ENCODE results near the gene MRTFA.
"Not testable (repeated sequence)": the region's sequence is repeated elsewhere in the genome, so short reads cannot be mapped to it uniquely, and the experiment has no call there.

MRTFA gene

GRCh38 chr22:40541300-40541699, 95.2 kb downstream of the MRTFA start:
- Histone ChIP-seq H3K4me3 (no peak overlapping the region), H3K9me3 (no peaks in the 10 kb centered on the region), H3K27ac (no peak overlapping the region), H3K27me3 (no peaks in the 10 kb centered on the region), H3K4me1 (peaks cover 0 to 23% (median 11%) of the 10 kb centered on the region in 4 donors), H3K36me3 (no peaks in the 10 kb centered on the region)
- intact Hi-C loops (cut with DNase I; ENCODE audit: low total_unique reads) = no loop called here
- no peak for DNase-seq
- TF ChIP-seq CTCF (IDR thresholded peaks at IDR 0.05) = no peak

- intact Hi-C loops (cut with DNase I; ENCODE audit: low total_unique reads) = no loop called here
- H3K4me3 ChIP-seq = no peak overlapping the region
- DNase-seq = no peak
- H3K36me3 ChIP-seq = no peaks in the 10 kb centered on the region
- H3K27me3 ChIP-seq = no peaks in the 10 kb centered on the region
- no peak for TF ChIP-seq CTCF (IDR thresholded peaks at IDR 0.05)
- peaks cover 0 to 28% (median 17%) of the 10 kb centered on the region in 4 donors for H3K4me1 ChIP-seq
- no peaks in the 10 kb centered on the region for H3K9me3 ChIP-seq
- H3K27ac ChIP-seq = no peak overlapping the region
Measured at GRCh38 chr22:40540265-40540664, 96.3 kb downstream of the MRTFA start.

DNA sequence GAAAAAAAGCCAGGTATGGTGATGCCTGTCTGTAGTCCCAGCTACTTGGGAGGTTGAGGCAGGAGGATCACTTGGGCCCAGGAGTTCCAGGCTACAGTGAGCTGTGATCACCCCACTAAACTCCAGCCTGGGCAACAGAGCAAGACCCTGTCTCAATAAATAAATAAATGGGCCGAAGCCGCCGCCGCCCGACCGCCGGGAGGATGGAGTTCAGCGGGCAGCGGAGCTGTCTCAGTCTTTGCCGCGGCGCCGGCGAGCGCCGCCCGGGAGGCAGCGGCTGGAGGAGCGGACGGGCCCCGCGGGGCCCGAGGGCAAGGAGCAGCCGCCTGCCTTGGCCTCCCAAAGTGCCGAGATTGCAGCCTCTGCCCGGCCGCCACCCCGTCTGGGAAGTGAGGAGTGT, 100.4 kb downstream of the MRTFA start:
- H3K9me3 ChIP-seq; DNase-seq; H3K36me3 ChIP-seq; H3K4me3 ChIP-seq; intact Hi-C loops (cut with DNase I; ENCODE audit: low total_unique reads); H3K27me3 ChIP-seq: not testable (repeated sequence)
- peak overlapping the region in 1 of 2 donors; percentile 83 for H3K27ac ChIP-seq
- peaks cover 4 to 46% (median 23%) of the 10 kb centered on the region in 4 donors for H3K4me1 ChIP-seq

DNA sequence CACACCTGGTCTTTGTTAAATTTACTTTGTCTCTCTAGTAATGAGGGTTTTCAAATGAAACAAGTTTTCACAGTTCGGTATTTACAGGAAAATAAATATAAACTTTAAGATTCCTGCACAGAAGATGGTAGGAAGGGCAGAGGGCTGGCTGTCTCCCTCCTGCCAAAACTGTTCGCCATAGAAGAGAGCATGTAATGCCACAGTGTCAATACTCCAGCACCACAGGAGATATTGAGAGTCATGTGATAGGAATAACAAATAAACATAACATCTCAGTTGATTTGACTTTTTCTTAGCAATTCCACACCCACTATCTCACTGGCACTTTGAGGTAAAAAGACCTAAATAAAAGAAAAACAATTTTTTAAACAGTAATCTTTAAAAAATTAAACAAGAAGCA, 100.9 kb downstream of the MRTFA start:
- H3K9me3 ChIP-seq = no peaks in the 10 kb centered on the region
- no peak for DNase-seq
- TF ChIP-seq CTCF (IDR thresholded peaks at IDR 0.05) = no peak
- no peaks in the 10 kb centered on the region for H3K36me3 ChIP-seq
- peaks cover 4 to 51% (median 23%) of the 10 kb centered on the region in 4 donors for H3K4me1 ChIP-seq
- intact Hi-C loops (cut with DNase I; ENCODE audit: low total_unique reads) = no loop called here
- no peak overlapping the region for H3K4me3 ChIP-seq
- no peaks in the 10 kb centered on the region for H3K27me3 ChIP-seq
- H3K27ac ChIP-seq = peak overlapping the region; percentile 81 to 83

GRCh38 chr22:40535189-40535512, 101.4 kb downstream of the MRTFA start:
- Histone ChIP-seq H3K27me3 (no peaks in the 10 kb centered on the region), H3K27ac (peak overlapping the region; percentile 81 to 83), H3K4me3 (no peak overlapping the region), H3K36me3 (no peaks in the 10 kb centered on the region), H3K4me1 (peaks cover 4 to 56% (median 26%) of the 10 kb centered on the region in 4 donors), H3K9me3 (no peaks in the 10 kb centered on the region)
- no peak for TF ChIP-seq CTCF (IDR thresholded peaks at IDR 0.05)
- intact Hi-C loops (cut with DNase I; ENCODE audit: low total_unique reads) = no loop called here
- DNase-seq = no peak

- intact Hi-C loops (cut with DNase I; ENCODE audit: low total_unique reads) = no loop called here
- Histone ChIP-seq H3K27ac (peak overlapping the region; percentile 81 to 83), H3K4me3 (peak overlapping the region in 1 of 2 donors; percentile 49), H3K4me1 (peaks cover 4 to 62% (median 32%) of the 10 kb centered on the region in 4 donors), H3K9me3 (no peaks in the 10 kb centered on the region), H3K27me3 (no peaks in the 10 kb centered on the region), H3K36me3 (no peaks in the 10 kb centered on the region)
- no peak for TF ChIP-seq CTCF (IDR thresholded peaks at IDR 0.05)
- no peak for DNase-seq
Measured at GRCh38 chr22:40534379-40535188, 101.9 kb downstream of the MRTFA start.

All from tibial artery (tissue), 4 donors.